Posterior cingulate gyrus (tissue), 11 donors: Measurements from ENCODE around the gene SMTNL2.
"Not testable (repeated sequence)": the region's sequence is repeated elsewhere in the genome, so short reads cannot be mapped to it uniquely, and the experiment has no call there.

Source experiments
- DNase-seq, 10 donors: peaks; one replicate each; pipeline versions ENCODE4 v3.0.0 to v3.0.0-alpha.2; 2020 to 2021; ENCODE audit warnings: mixed read lengths in 3 of 10
- intact Hi-C: fragments of 100-400 bp; cut with DNase I; formaldehyde crosslinking; loops from one replicate; pipeline ENCODE4 v1.15.1; 2023

SMTNL2 gene

GRCh38 chr17:4594931-4595684 is 10.8 kb downstream of the SMTNL2 start:
- intact Hi-C loops: no loop called here
- peak in 2 of 10 donors; percentile 29 to 61 for DNase-seq

- intact Hi-C loops: not testable (repeated sequence)
These were observed 11.5 kb downstream of the SMTNL2 start for GRCh38 chr17:4595685-4596342.

GRCh38 chr17:4596636-4597380 is 12.5 kb downstream of the SMTNL2 start:
- peak in 1 of 10 donors; percentile 54 for DNase-seq
- intact Hi-C loops: no loop called here

More at GRCh38 chr17:4595685-4596342, 11.5 kb downstream of the SMTNL2 start:
- peak in 1 of 10 donors; percentile 52 for DNase-seq

- intact Hi-C loops: no loop called here
- peak in 1 of 10 donors; percentile 49 for DNase-seq
These were observed 13.6 kb downstream of the SMTNL2 start for GRCh38 chr17:4597975-4598374.

- intact Hi-C loops: no loop called here
- DNase-seq: peak in 1 of 10 donors; percentile 37
These were observed 14.6 kb downstream of the SMTNL2 start for GRCh38 chr17:4598776-4599504.

GRCh38 chr17:4599505-4600281 is 15.4 kb downstream of the SMTNL2 start:
- DNase-seq: peak in 1 of 10 donors; percentile 59
- intact Hi-C loops: no loop called here

DNA sequence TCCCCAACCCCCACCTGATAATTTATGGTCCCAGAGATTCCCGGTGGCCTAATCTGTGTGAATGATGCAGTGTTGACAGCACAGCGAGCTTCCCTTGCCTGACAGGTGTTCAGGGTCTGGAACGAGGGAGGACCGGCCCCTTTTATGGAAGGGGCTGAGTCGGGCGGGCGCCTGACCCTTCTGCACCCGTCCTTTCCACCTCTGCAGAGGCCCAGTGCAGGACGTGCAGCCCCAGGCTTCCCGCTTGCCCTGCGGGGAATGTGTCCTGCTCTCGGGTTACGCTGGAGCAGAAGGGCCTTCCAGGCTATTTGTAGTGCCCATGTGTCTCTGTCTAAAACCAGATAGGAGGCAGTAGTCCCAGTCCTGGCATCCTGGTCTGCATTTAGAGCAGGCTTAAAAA is 16.2 kb downstream of the SMTNL2 start:
- peak in 1 of 10 donors; percentile 22 for DNase-seq
- intact Hi-C loops: no loop called here

DNA sequence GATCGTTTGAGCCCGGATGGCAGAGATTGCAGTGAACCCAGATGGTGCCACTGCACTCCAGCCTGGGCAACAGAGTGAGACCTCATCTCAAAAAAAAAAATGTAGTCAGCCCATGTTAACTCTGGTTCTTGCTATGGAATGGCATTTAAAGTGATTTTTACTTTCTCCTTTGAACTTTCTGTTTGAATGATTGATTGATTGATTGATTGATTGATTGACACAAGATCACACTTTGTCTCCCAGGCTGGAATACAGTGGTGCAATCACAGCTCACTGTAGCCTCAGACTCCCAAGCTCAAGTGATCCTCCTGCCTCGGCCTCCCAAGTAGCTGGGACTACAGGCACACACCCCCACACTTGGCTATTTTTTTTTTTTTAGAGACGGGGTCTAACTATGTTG is 17.0 kb downstream of the SMTNL2 start:
- DNase-seq: peak in 1 of 10 donors; percentile 12
- intact Hi-C loops: no loop called here

DNA sequence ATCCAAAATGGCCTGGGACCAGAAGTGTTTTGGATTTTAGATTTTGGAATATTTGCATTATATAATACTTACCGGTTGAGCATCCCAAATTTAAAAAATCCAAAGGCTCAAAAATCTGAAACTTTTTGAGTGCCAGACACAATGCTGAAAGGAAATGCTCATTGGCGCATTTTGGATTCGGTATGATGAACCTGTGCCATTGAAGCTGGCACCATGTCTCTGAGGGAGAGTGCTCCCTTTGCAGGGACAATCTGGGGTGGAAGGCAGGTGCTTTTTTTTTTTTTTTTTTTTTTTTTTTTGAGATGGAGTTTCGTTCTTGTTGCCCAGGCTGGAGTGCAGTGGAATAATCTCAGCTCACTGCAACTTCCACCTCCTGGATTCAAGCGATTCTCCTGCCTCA is 17.7 kb downstream of the SMTNL2 start:
- DNase-seq: peak in 1 of 10 donors; percentile 13
- intact Hi-C loops: no loop called here

DNA sequence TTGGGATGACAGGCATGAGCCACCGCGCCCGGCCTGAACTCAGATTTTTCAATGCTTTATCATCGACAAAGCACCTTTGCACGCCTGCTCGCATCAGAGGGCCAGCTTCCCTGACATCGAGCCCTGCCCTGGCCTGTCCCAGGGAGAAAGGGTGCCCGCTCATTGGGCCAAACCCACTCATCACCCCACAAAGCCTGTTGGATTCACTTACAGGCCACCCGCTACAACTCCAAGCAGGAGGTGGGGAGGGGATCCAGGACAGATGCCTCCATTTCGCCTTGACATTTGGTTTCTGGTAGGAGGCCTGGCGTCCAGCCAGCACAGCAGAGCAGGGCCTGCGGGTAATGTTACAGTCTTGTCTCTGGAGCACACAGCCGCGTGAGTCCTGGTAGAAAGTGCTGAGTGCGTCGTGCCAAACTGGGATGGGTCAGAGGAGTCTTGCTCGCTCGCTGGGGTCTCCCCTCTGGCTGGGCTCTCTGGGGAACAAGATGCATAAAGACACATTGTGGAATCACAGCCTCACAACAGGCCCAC is 19.8 kb downstream of the SMTNL2 start:
- intact Hi-C loops: no loop called here
- peak in 2 of 10 donors; percentile 72 to 73 for DNase-seq

DNA sequence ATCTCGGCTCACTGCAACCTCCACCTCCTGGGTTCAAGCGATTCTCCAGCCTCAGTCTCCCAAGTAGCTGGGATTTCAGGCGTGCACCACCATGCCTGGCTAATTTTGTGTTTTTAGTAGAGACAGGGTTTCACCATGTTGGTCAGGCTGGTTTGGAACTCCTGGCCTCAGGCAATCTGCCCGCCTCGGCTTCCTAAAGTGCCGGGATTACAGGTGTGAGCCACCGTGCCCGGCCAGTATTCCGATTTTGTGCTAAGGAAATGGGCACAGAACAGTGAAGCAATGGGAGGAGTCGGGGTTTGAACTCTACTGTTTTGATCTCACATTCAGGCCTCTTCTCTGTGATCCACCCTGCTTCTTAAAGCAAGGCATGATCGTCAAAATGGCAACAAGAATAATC is 20.4 kb downstream of the SMTNL2 start:
- DNase-seq: peak in 1 of 10 donors; percentile 12
- intact Hi-C loops: not testable (repeated sequence)

- intact Hi-C loops: no loop called here
- peak in 1 of 10 donors; percentile 87 for DNase-seq
These were observed 21.5 kb downstream of the SMTNL2 start for GRCh38 chr17:4605826-4606225.

DNA sequence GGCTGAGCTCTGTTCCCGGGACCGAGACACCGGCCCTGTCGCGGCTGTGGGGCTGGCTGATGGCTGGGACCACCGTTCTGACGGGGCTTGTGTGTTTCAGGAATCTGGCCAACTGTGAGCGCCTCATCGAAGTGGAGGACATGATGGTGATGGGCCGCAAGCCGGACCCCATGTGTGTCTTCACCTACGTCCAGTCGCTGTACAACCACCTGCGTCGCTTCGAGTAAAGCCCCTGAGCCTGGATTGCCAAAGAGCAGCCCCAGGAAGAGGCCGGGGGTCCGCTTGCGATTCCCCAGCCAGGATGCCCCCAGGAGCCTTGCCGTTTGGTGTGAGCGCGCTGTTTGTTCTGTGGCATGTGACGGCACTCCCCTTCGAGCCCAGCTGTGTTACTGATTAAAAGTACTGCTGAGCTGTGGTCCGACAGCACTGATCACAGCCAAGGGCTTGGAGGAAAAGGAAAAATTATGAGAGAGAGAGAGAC is 23.0 kb downstream of the SMTNL2 start:
- intact Hi-C loops: no loop called here
- DNase-seq: peak in 2 of 10 donors; percentile 64 to 73

DNA sequence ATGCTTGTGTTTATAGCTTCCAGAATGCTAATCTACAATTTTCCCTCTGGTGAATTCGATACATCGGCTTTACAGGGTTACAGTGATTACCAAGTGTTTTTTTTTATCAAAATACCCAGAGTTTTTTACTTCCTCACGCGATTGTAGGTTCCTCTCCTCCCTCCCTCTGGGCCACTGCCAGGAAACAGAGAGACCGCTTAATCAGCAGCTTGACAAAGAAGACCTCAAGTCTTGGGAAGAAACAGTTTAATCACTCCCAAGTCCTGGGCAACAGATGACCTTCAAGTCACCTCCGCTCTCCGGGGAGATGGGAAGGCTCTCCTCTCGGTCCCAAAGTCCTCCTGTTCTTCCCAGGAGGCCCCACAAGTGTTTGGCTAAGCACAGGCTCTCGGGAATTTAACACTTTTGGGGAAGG is 23.5 kb downstream of the SMTNL2 start:
- intact Hi-C loops: no loop called here
- DNase-seq: peak in 1 of 10 donors; percentile 75

DNA sequence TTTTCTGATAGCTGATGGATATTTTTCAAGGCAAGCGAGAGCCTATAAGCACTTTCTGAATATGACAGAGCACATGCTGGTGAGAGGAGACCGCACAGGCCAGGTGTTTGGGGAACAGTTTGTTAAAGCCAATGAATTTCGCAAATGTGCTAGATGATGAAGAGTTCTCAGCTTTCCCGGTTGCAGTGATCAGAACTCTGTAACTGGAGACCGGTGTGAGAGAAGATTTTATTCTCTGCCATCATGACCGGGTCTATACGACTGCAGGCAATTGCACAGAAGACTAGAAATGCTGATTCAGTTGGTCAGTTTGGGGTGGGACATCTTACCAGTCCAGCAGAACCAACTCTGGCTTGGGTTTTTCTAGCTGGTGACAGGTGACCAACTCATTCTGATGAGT is 25.4 kb downstream of the SMTNL2 start:
- intact Hi-C loops: no loop called here

DNA sequence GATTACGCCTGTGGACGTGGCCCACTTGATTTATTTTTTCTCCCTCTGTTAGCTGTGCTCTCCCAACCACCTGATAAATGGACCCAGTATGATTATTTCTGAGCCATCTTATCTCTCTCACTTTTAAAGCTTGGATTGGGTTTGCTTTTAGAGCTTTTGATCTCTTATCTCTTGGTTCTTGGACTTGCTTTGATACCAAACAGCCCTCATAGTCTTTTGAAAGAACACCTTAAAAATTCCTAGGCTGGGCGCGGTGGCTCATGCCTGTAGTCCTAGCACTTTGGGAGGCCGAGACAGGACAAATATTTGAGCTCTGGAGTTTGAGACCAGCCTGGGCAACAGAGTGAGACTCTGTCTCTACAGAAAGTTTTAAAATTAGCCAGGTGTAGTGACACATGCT is 25.8 kb downstream of the SMTNL2 start:
- DNase-seq: peak in 2 of 10 donors; percentile 13 to 31
- intact Hi-C loops: no loop called here

More for the DNA sequence above, 25.4 kb downstream of the SMTNL2 start:
- peak in 2 of 10 donors; percentile 3 to 23 for DNase-seq

DNA sequence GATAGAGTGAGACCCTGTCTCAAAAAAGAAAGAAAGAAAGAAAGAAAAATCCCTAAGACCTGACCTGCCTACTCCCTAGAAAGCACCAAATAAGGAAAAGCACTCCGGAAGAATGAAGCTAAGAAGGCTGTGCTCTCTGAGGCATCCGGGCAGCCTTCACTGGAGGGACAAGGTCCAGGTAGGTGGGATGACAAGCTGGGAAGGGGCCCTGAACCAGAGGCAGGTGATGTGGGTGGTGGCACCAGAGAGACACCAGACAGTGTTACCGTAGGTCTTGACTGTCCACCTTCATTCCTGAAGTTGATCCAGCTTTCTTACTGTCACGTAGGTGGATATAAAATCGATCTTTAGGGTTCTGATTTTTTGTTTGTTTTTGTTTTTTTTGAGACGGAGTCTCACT is 26.3 kb downstream of the SMTNL2 start:
- peak in 2 of 10 donors; percentile 11 to 57 for DNase-seq
- intact Hi-C loops: no loop called here

GRCh38 chr17:4616476-4616875 is 32.1 kb downstream of the SMTNL2 start:
- intact Hi-C loops: no loop called here
- DNase-seq: peak in 1 of 10 donors; percentile 4

- intact Hi-C loops: no loop called here
- DNase-seq: peak in 1 of 10 donors; percentile 45
These were observed 32.8 kb downstream of the SMTNL2 start for GRCh38 chr17:4617090-4617489.
